ENCODE measurements around the gene TNRC6A. TPM values are rescaled to one million over a fixed set of nuclear protein-coding genes. Genes with fewer than 3 reads are reported as not detected.
"Not testable (repeated sequence)": the region's sequence is repeated elsewhere in the genome, so short reads cannot be mapped to it uniquely, and the experiment has no call there.

Gene TNRC6A
- total RNA-seq, 4 donors from 2014 or later: 45.8 to 70.7 (median 57.4) TPM

- 83 to 84% methylated on average over 4 of the region's 4 CpGs for WGBS, 2 donors
- no peak for TF ChIP-seq POLR2A (IDR thresholded peaks at IDR 0.05)
- no peak for DNase-seq
- no peaks in the 10 kb centered on the region for H3K27me3 ChIP-seq
- H3K27ac ChIP-seq: peak overlapping the region in 1 of 3 donors; percentile 62
- no peaks in the 10 kb centered on the region for H3K9me3 ChIP-seq
- peaks cover 48 to 58% of the 10 kb centered on the region in 2 donors for H3K36me3 ChIP-seq
- peaks cover 6 to 23% of the 10 kb centered on the region in 2 donors for H3K4me1 ChIP-seq
- intact Hi-C loops (cut with DNase I): no loop called here
- no peak overlapping the region for H3K4me3 ChIP-seq (replicated peaks in 1 of 3)
These were observed 71.1 kb downstream of the TNRC6A start for GRCh38 chr16:24800586-24800985.

GRCh38 chr16:24801761-24802302, 72.4 kb downstream of the TNRC6A start:
- no peaks in the 10 kb centered on the region for H3K27me3 ChIP-seq
- DNase-seq: no peak
- no peaks in the 10 kb centered on the region for H3K9me3 ChIP-seq
- H3K27ac ChIP-seq: peak overlapping the region in 2 of 3 donors; percentile 51 to 68
- no peak overlapping the region for H3K4me3 ChIP-seq (replicated peaks in 1 of 3)
- H3K36me3 ChIP-seq: peaks cover 57 to 67% of the 10 kb centered on the region in 2 donors
- intact Hi-C loops (cut with DNase I): no loop called here
- 27 to 47% methylated on average over 3 of the region's 3 CpGs for whole genome bisulfite sequencing, 2 donors
- peaks cover 6 to 23% of the 10 kb centered on the region in 2 donors for H3K4me1 ChIP-seq
- TF ChIP-seq POLR2A (IDR thresholded peaks at IDR 0.05) (no peak), CTCF (IDR thresholded peaks at IDR 0.05) (peak in 1 of 6 experiments; percentile 7)

- no peak for DNase-seq
- TF ChIP-seq POLR2A (IDR thresholded peaks at IDR 0.05) (no peak), CTCF (IDR thresholded peaks at IDR 0.05) (no peak)
- intact Hi-C loops (cut with DNase I): no loop called here
- 81% methylated on average over 5 of the region's 5 CpGs for WGBS, 2 donors
- H3K36me3 ChIP-seq: peaks cover 70% of the 10 kb centered on the region in 2 donors
- H3K27ac ChIP-seq: no peak overlapping the region
- no peaks in the 10 kb centered on the region for H3K27me3 ChIP-seq
- no peak overlapping the region for H3K4me3 ChIP-seq (replicated peaks in 1 of 3)
- peaks cover 6 to 22% of the 10 kb centered on the region in 2 donors for H3K4me1 ChIP-seq
- no peaks in the 10 kb centered on the region for H3K9me3 ChIP-seq
These were observed 76.0 kb downstream of the TNRC6A start for GRCh38 chr16:24805484-24805883.

GRCh38 chr16:24807301-24807700, 77.8 kb downstream of the TNRC6A start:
- WGBS, 2 donors: 85 to 86% methylated on average over 1 of the region's 1 CpG
- DNase-seq: no peak
- no peaks in the 10 kb centered on the region for H3K9me3 ChIP-seq
- H3K4me1 ChIP-seq: peaks cover 3 to 8% of the 10 kb centered on the region in 2 donors
- TF ChIP-seq POLR2A (IDR thresholded peaks at IDR 0.05): no peak
- TF ChIP-seq CTCF (IDR thresholded peaks at IDR 0.05): no peak
- intact Hi-C loops (cut with DNase I): no loop called here
- peaks cover 74 to 78% of the 10 kb centered on the region in 2 donors for H3K36me3 ChIP-seq
- no peaks in the 10 kb centered on the region for H3K27me3 ChIP-seq
- no peak overlapping the region for H3K4me3 ChIP-seq (replicated peaks in 1 of 3)
- no peak overlapping the region for H3K27ac ChIP-seq

GRCh38 chr16:24810951-24811843, 81.7 kb downstream of the TNRC6A start:
- no peak for DNase-seq
- TF ChIP-seq POLR2A (IDR thresholded peaks at IDR 0.05): no peak
- no peak for TF ChIP-seq CTCF (IDR thresholded peaks at IDR 0.05)
- Histone ChIP-seq H3K9me3 (no peaks in the 10 kb centered on the region), H3K27me3 (no peaks in the 10 kb centered on the region), H3K4me1 (peaks cover 9 to 12% of the 10 kb centered on the region in 2 donors), H3K36me3 (peaks cover 70 to 82% of the 10 kb centered on the region in 2 donors), H3K4me3 (replicated peaks in 1 of 3) (no peak overlapping the region), H3K27ac (no peak overlapping the region)
- intact Hi-C loops (cut with DNase I): no loop called here
- 71 to 72% methylated on average over 11 of the region's 11 CpGs for WGBS, 2 donors

GRCh38 chr16:24812813-24813212, 83.4 kb downstream of the TNRC6A start:
- H3K4me3 ChIP-seq (replicated peaks in 1 of 3); H3K27me3 ChIP-seq; H3K9me3 ChIP-seq; intact Hi-C loops (cut with DNase I); H3K27ac ChIP-seq: not testable (repeated sequence)
- DNase-seq: peak; percentile 53 to 57
- 58 to 67% methylated on average over 6 of the region's 6 CpGs for WGBS, 2 donors
- H3K36me3 ChIP-seq: peaks cover 71 to 79% of the 10 kb centered on the region in 2 donors
- peaks cover 9 to 12% of the 10 kb centered on the region in 2 donors for H3K4me1 ChIP-seq
